Testis (tissue), 5 donors: ENCODE data around the gene PRPF38A. TPM values are rescaled to one million over a fixed set of nuclear protein-coding genes. Genes with fewer than 3 reads are reported as not detected.

Source experiments
- DNase-seq: peaks from one replicate; pipeline ENCODE4 v3.0.0-alpha.2; 2019
- H3K27ac ChIP-seq, 2 donors: fragments of 200-600 bp; sonication (generic); one replicate each; pipeline ENCODE4 v1.5.1; 2019
- H3K27me3 ChIP-seq: fragments of 200-600 bp; sonication (generic); one replicate; pipeline ENCODE4 v1.5.1; 2019
- H3K36me3 ChIP-seq: fragments of 200-600 bp; sonication (generic); one replicate; pipeline ENCODE4 v1.5.1; 2017; ENCODE audit warnings: low read depth; ENCODE audit errors: missing control alignments
- H3K4me1 ChIP-seq: fragments of 200-600 bp; sonication (generic); one replicate; pipeline ENCODE4 v1.5.1; 2019
- H3K4me3 ChIP-seq, 2 donors: fragments of 200-600 bp; sonication (generic); one replicate each; pipeline ENCODE4 v1.5.1; 2017 to 2019
- H3K9me3 ChIP-seq: fragments of 200-600 bp; sonication (generic); one replicate; pipeline ENCODE4 v1.5.1; 2017
- POLR2A ChIP-seq: fragments of 450-650 bp; IDR thresholded peaks from one replicate; pipeline ENCODE4 v1.6.1; 2017; ENCODE audit warnings: antibody characterized with exemption, mild to moderate bottlenecking, moderate library complexity
- WGBS, 2 donors: methylation state at CpG; one replicate each; pipeline ENCODE4 v1.1.5; 2018; 5-methylcytosine and 5-hydroxymethylcytosine counted together
- intact Hi-C: fragments of 100-400 bp; cut with DNase I; formaldehyde crosslinking; loops from one replicate; pipeline ENCODE4 v1.15.1; 2023; ENCODE audit warnings: low total_unique reads
- long read RNA-seq, 2 donors: transcript quantifications; one replicate each; lab custom pipeline, GENCODE V29; 2026
- polyA plus RNA-seq: library from polyadenylated mRNA; stranded (reverse); fragments of 350-450 nt; fragmentation: Illumina TruSeq; extraction: RNeasy Lipid Tissue Mini Kit (QIAGEN cat#74804); gene quantifications from one replicate; pipeline ENCODE4 v1.2.3, GENCODE V29; 2014; ENCODE audit warnings: low read depth, low replicate concordance; ENCODE audit not compliant: insufficient read depth
- total RNA-seq, 2 donors: library from RNA; depleted of rRNA; stranded (reverse); fragments of >200 nt; gene quantifications; one replicate each; pipeline ENCODE4 v1.2.3, GENCODE V29; 2016
- TF ChIP-seq, protein P1 (sequence below), 3 experiments: fragments of 450-650 bp in 2 of 3; fragments of 200-600 bp in 1 of 3; sonication (generic) in 1 of 3; IDR thresholded peaks; one replicate each; pipeline ENCODE4 v1.5.1; 2016 to 2019; ENCODE audit warnings: antibody characterized with exemption in 3 of 3, mild to moderate bottlenecking in 2 of 3, moderate library complexity in 1 of 3

PRPF38A gene, protein sequence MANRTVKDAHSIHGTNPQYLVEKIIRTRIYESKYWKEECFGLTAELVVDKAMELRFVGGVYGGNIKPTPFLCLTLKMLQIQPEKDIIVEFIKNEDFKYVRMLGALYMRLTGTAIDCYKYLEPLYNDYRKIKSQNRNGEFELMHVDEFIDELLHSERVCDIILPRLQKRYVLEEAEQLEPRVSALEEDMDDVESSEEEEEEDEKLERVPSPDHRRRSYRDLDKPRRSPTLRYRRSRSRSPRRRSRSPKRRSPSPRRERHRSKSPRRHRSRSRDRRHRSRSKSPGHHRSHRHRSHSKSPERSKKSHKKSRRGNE
- total RNA-seq (10 to 100 TPM; 34.7 to 43.1 TPM), polyA plus RNA-seq (68.4 TPM)
- long read RNA-seq, donor 1, full-length matches to known transcripts: 17 of 43 reads
- long read RNA-seq, donor 1, partial matches to known transcripts: 21 of 43 reads
- long read RNA-seq, donor 1, other reads (novel, unspliced or antisense): 5 of 43 reads
- long read RNA-seq, donor 2, full-length matches to known transcripts: 12 of 12 reads
- long read RNA-seq, donor 2, partial matches to known transcripts: 0 of 12 reads
- long read RNA-seq, donor 2, other reads (novel, unspliced or antisense): 0 of 12 reads

DNA sequence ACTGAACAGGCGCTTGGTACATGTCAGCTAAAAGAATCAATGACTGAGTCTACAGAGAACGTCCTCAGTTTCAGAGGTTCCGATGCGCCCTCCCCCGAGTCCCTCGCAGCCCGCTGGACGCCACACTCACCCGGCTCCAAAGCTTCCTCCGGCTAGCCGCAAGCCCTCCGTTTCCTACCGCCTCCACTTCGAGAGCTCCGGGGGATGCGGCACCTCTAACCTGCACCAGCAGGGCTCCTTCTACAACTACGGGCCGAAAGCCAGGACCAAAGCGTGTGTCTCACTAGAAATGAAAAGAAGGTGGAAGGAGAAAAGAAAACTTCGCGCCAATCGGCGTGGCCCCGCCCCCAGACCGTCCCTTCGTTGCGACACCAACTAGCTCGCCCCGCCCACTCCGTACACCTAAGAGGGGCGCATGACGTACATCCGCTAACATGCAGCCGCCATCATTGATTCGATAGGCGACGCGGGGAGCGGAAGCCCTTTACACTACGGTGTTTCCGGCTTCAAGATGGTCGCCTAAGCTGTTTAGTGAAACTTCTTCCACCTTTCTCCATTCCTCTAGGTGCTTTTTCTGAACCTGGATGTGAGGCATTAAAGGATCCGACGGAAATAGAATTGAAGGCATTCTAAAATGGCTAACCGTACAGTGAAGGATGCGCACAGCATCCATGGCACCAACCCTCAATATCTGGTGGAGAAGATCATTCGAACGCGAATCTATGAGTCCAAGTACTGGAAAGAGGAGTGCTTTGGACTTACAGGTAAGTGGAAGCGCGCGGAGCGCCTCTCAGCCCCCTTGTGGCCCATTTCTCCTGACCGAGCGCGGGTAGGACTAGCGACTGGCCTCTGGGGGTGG lies at the start of gene PRPF38A, which contains the start of gene ORC1:
TSS of gene PRPF38A (plus strand) at position 487 of the 859 bp plus-strand sequence. CDS start at position 635, 148 bp downstream.
TSS of gene ORC1 (minus strand) at position 308 of the 859 bp plus-strand sequence. CDS start 2,200 bp downstream, outside the sequence.
- peak within 1 kb of the TSS; percentile 88 to 99 for H3K4me3 ChIP-seq
- H3K9me3 ChIP-seq: no peaks in the 10 kb centered on the region
- peaks cover 18% of the 10 kb centered on the region for H3K4me1 ChIP-seq
- no peaks in the 10 kb centered on the region for H3K36me3 ChIP-seq
- no peak for TF ChIP-seq POLR2A
- TF ChIP-seq, protein P1, sequence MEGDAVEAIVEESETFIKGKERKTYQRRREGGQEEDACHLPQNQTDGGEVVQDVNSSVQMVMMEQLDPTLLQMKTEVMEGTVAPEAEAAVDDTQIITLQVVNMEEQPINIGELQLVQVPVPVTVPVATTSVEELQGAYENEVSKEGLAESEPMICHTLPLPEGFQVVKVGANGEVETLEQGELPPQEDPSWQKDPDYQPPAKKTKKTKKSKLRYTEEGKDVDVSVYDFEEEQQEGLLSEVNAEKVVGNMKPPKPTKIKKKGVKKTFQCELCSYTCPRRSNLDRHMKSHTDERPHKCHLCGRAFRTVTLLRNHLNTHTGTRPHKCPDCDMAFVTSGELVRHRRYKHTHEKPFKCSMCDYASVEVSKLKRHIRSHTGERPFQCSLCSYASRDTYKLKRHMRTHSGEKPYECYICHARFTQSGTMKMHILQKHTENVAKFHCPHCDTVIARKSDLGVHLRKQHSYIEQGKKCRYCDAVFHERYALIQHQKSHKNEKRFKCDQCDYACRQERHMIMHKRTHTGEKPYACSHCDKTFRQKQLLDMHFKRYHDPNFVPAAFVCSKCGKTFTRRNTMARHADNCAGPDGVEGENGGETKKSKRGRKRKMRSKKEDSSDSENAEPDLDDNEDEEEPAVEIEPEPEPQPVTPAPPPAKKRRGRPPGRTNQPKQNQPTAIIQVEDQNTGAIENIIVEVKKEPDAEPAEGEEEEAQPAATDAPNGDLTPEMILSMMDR (IDR thresholded peaks at IDR 0.05): peak in 2 of 3 experiments; percentile 53 to 59
- H3K27ac ChIP-seq: peak within 1 kb of the TSS; percentile 91 to 95
- 0% methylated on average over 53 to 57 of the region's 57 CpGs for WGBS, 2 donors
- peak; percentile 100 for DNase-seq
- H3K27me3 ChIP-seq: no peaks in the 10 kb centered on the region
- intact Hi-C loops: no loop called here

DNA sequence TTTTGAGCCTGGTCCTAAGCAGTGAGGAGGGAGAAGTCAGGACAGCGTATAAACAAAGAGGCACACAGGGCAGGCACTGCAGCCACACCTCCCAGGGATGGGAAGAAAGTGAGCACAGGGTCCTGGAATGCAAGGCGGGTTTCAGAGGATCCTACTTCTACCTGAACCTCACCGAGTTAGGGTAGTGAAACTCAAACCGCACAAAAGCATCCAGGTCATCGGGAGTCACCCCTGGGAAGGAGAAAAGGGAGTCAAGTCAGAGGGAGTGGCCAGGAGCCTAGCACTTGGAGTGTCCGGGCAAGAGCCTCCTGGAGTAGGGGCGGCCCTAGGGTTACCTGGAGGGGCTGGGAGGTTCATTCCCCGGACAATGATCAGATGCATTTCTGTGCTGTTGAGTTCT lies 49.0 kb upstream of the PRPF38A start:
- intact Hi-C loops: no loop called here
- no peaks in the 10 kb centered on the region for H3K36me3 ChIP-seq
- no peak overlapping the region for H3K27ac ChIP-seq
- 83 to 86% methylated on average over 7 to 8 of the region's 8 CpGs for WGBS, 2 donors
- no peak for DNase-seq
- H3K9me3 ChIP-seq: no peaks in the 10 kb centered on the region
- no peak overlapping the region for H3K4me3 ChIP-seq
- H3K27me3 ChIP-seq: no peaks in the 10 kb centered on the region
- no peak for TF ChIP-seq POLR2A
- TF ChIP-seq, protein P1 (IDR thresholded peaks at IDR 0.05): no peak
- H3K4me1 ChIP-seq: no peaks in the 10 kb centered on the region

DNA sequence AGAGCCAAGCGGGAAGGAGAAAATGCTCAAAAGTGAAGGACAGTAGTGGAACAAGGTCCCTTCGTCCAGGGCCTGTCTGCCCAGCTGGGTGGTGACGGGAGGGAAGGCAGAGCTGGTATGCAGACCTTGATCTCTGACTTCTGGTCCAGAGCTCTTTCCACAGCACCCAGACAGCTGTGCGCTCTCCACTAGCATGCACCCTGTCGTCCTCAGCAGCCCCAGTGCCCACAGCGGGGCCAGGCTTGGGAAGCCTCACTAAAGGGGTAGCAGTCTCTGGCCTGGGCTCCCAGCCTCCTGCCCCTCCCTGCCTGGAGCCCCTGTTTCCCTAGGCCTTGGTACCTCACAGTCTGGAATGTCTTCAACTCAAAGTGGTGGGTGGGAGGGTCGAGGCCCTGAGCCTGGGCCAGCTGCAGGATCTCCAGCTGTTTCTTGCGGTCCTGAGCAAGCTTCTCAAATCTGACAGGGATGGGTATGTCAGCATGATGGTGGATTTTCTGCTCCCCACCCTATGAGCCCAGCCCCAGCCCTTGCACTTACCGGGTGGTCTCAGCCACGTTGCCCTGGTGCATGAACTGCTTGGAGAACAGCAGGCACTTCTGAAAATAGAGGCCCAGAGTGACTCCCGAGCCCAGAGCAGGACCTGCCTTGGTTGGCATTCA lies 48.4 kb upstream of the PRPF38A start:
- Histone ChIP-seq H3K4me1 (no peaks in the 10 kb centered on the region), H3K36me3 (no peaks in the 10 kb centered on the region), H3K4me3 (no peak overlapping the region), H3K27me3 (no peaks in the 10 kb centered on the region), H3K9me3 (no peaks in the 10 kb centered on the region), H3K27ac (no peak overlapping the region)
- TF ChIP-seq, protein P1 (IDR thresholded peaks at IDR 0.05): no peak
- TF ChIP-seq POLR2A: no peak
- no peak for DNase-seq
- intact Hi-C loops: no loop called here
- 73 to 78% methylated on average over 9 to 11 of the region's 11 CpGs for WGBS, 2 donors

DNA sequence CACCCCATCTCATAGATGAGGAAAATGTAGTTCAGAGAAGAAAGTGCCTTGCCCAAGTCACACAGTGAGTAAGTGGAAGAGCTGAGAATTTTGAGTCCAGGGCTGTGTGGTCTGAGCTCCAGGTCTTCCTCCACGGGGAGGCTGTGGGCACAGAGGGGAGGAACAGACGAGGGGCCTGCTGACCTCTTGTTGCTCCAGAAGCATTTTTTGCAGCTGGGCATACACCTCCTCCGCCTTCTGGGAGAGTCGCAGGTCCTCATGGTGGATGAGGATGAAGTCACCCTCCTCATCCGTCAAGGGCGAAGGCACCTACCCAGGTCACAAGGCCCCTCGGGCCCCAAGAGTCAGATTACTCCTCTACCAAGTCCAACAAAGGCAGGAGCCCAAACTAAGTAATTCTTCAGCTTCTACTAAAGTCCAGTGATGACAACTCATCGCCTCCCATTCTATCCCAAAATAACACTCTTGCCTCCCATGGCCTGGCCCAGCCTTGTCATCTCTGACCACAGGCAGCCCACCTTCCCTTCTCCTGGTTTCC lies 47.5 kb upstream of the PRPF38A start:
- no peaks in the 10 kb centered on the region for H3K4me1 ChIP-seq
- TF ChIP-seq, protein P1 (IDR thresholded peaks at IDR 0.05): no peak
- no peak for TF ChIP-seq POLR2A
- no peaks in the 10 kb centered on the region for H3K36me3 ChIP-seq
- no peaks in the 10 kb centered on the region for H3K27me3 ChIP-seq
- H3K4me3 ChIP-seq: no peak overlapping the region
- no peak for DNase-seq
- H3K27ac ChIP-seq: no peak overlapping the region
- no peaks in the 10 kb centered on the region for H3K9me3 ChIP-seq
- intact Hi-C loops: no loop called here
- WGBS, 2 donors: 89 to 94% methylated on average over 8 of the region's 8 CpGs
